Neural progenitor cell (in vitro differentiated cells): ENCODE measurements around the gene OPCML. TPM values are rescaled to one million over a fixed set of nuclear protein-coding genes. Genes with fewer than 3 reads are reported as not detected.
A peak's percentile ranks its signal among the peaks of the same experiment; 100 is the strongest.

ENCODE experiments used
- DNase-seq: peaks from one replicate; pipeline ENCODE4 v3.0.0-alpha.2; 2016; ENCODE audit warnings: low spot score
- H2AFZ ChIP-seq: fragments of 200-600 bp; sonication (generic); replicated peaks from 2 replicates; pipeline ENCODE4 v1.6.1; 2016; ENCODE audit warnings: antibody characterized with exemption
- H3F3A ChIP-seq: fragments of 200-600 bp; sonication (generic); 2 replicates; pipeline ENCODE4 v1.6.1; 2016; ENCODE audit warnings: antibody characterized with exemption, low read depth
- H3K27ac ChIP-seq: fragments of 200-600 bp; sonication (generic); 2 replicates; pipeline ENCODE4 v1.5.1; 2016; ENCODE audit warnings: mild to moderate bottlenecking
- H3K27me3 ChIP-seq: fragments of 200-600 bp; sonication (generic); 2 replicates; pipeline ENCODE4 v1.6.1; 2016; ENCODE audit warnings: mild to moderate bottlenecking, moderate library complexity
- H3K36me3 ChIP-seq: fragments of 200-600 bp; sonication (generic); 2 replicates; pipeline ENCODE4 v1.5.1; 2016
- H3K4me1 ChIP-seq: fragments of 200-600 bp; sonication (generic); 2 replicates; pipeline ENCODE4 v1.6.1; 2016; ENCODE audit warnings: mixed run types
- H3K4me2 ChIP-seq: fragments of 200-600 bp; sonication (generic); 2 replicates; pipeline ENCODE4 v1.6.1; 2016
- H3K4me3 ChIP-seq: fragments of 200-600 bp; sonication (generic); 2 replicates; pipeline ENCODE4 v1.5.1; 2016
- H3K79me2 ChIP-seq: fragments of 200-600 bp; sonication (generic); 2 replicates; pipeline ENCODE4 v1.6.1; 2016; ENCODE audit warnings: low read depth
- H3K9ac ChIP-seq: fragments of 200-600 bp; sonication (generic); 2 replicates; pipeline ENCODE4 v1.6.1; 2016
- H3K9me3 ChIP-seq: fragments of 200-600 bp; sonication (generic); 2 replicates; pipeline ENCODE4 v1.5.1; 2016; ENCODE audit warnings: low read depth
- H4K20me1 ChIP-seq: fragments of 200-600 bp; sonication (generic); 2 replicates; pipeline ENCODE4 v1.6.1; 2016; ENCODE audit warnings: low read depth
- H3K27ac Mint-ChIP-seq: 3 replicates; pipeline ENCODE4 v1.8.0; 2021; ENCODE audit warnings: mixed read lengths
- H3K27me3 Mint-ChIP-seq: 2 replicates; pipeline ENCODE4 v1.8.0; 2022; ENCODE audit warnings: low read depth, mild to moderate bottlenecking, inconsistent platforms, moderate library complexity, mixed read lengths; ENCODE audit not compliant: insufficient read depth
- H3K36me3 Mint-ChIP-seq: 3 replicates; pipeline ENCODE4 v1.8.0; 2021; ENCODE audit warnings: mixed read lengths
- H3K4me1 Mint-ChIP-seq: 3 replicates; pipeline ENCODE4 v1.8.0; 2021; ENCODE audit warnings: mixed read lengths
- H3K4me3 Mint-ChIP-seq: 3 replicates; pipeline ENCODE4 v1.8.0; 2021; ENCODE audit warnings: mild to moderate bottlenecking, moderate library complexity, mixed read lengths
- H3K9me3 Mint-ChIP-seq: 3 replicates; pipeline ENCODE4 v1.8.0; 2020; ENCODE audit warnings: mixed read lengths
- CTCF ChIP-seq: fragments of 200-600 bp; sonication (generic); IDR thresholded peaks from 2 replicates; pipeline ENCODE4 v1.5.1; 2017; ENCODE audit warnings: antibody characterized with exemption, mild to moderate bottlenecking
- EZH2 ChIP-seq: fragments of 200-600 bp; sonication (generic); IDR thresholded peaks from 2 replicates; pipeline ENCODE4 v1.6.1; 2017; ENCODE audit warnings: antibody characterized with exemption, mild to moderate bottlenecking, moderate library complexity
- EZH2phosphoT487 ChIP-seq: fragments of 200-600 bp; sonication (generic); IDR thresholded peaks from 2 replicates; pipeline ENCODE4 v1.6.1; 2017; ENCODE audit warnings: antibody characterized with exemption
- total RNA-seq: library from RNA; depleted of rRNA; stranded (reverse); fragments of >200 nt; gene quantifications from 2 replicates; pipeline ENCODE4 v1.2.3, GENCODE V29; 2015; ENCODE audit warnings: low replicate concordance

Gene OPCML
- total RNA-seq, 1 donor from 2014 or later = 0.02 TPM

- H4K20me1 ChIP-seq = no peaks in the 10 kb centered on the region
- no peak overlapping the region for H2AFZ ChIP-seq
- no peak overlapping the region for H3K4me2 ChIP-seq
- H3F3A ChIP-seq = no peaks in the 10 kb centered on the region
- no peak overlapping the region for H3K4me3 ChIP-seq
- Mint-ChIP-seq H3K4me3 (peak overlapping the region; percentile 44), H3K36me3 (peaks cover 2% of the 10 kb centered on the region), H3K9me3 (peaks cover 4% of the 10 kb centered on the region), H3K27ac (no peak overlapping the region), H3K27me3 (peaks cover 19% of the 10 kb centered on the region), H3K4me1 (peaks cover 21% of the 10 kb centered on the region)
- no peaks in the 10 kb centered on the region for H3K9me3 ChIP-seq
- peak; percentile 29 for DNase-seq
- H3K27ac ChIP-seq = no peak overlapping the region
- H3K36me3 ChIP-seq = no peaks in the 10 kb centered on the region
- no peak overlapping the region for H3K9ac ChIP-seq
- TF ChIP-seq EZH2phosphoT487 (no peak), CTCF (no peak), EZH2 (no peak)
- no peaks in the 10 kb centered on the region for H3K79me2 ChIP-seq
- no peaks in the 10 kb centered on the region for H3K4me1 ChIP-seq
- H3K27me3 ChIP-seq = no peaks in the 10 kb centered on the region
These were observed 926.3 kb downstream of the OPCML start for GRCh38 chr11:132605825-132606570.

- Histone ChIP-seq H3K9ac (no peak overlapping the region), H3K4me3 (no peak overlapping the region), H3K27me3 (no peaks in the 10 kb centered on the region), H4K20me1 (no peaks in the 10 kb centered on the region), H3K36me3 (no peaks in the 10 kb centered on the region), H2AFZ (no peak overlapping the region), H3K27ac (no peak overlapping the region), H3K9me3 (no peaks in the 10 kb centered on the region), H3K4me1 (no peaks in the 10 kb centered on the region), H3K79me2 (no peaks in the 10 kb centered on the region), H3F3A (no peaks in the 10 kb centered on the region), H3K4me2 (no peak overlapping the region)
- Mint-ChIP-seq H3K27me3 (peaks cover 15% of the 10 kb centered on the region), H3K27ac (no peak overlapping the region), H3K4me1 (peaks cover 16% of the 10 kb centered on the region), H3K36me3 (peaks cover 2% of the 10 kb centered on the region), H3K9me3 (peaks cover 4% of the 10 kb centered on the region), H3K4me3 (no peak overlapping the region)
- DNase-seq = no peak
- TF ChIP-seq EZH2 (no peak), EZH2phosphoT487 (no peak), CTCF (no peak)
These were observed 927.9 kb downstream of the OPCML start for GRCh38 chr11:132604431-132604830.

- Histone ChIP-seq H3K4me2 (no peak overlapping the region), H3K9ac (no peak overlapping the region), H3K79me2 (no peaks in the 10 kb centered on the region), H3K36me3 (no peaks in the 10 kb centered on the region), H3F3A (no peaks in the 10 kb centered on the region), H3K4me1 (no peaks in the 10 kb centered on the region), H3K4me3 (no peak overlapping the region), H2AFZ (no peak overlapping the region), H4K20me1 (no peaks in the 10 kb centered on the region), H3K27ac (no peak overlapping the region), H3K9me3 (no peaks in the 10 kb centered on the region), H3K27me3 (no peaks in the 10 kb centered on the region)
- peaks cover 4% of the 10 kb centered on the region for H3K9me3 Mint-ChIP-seq
- peaks cover 14% of the 10 kb centered on the region for H3K27me3 Mint-ChIP-seq
- H3K4me3 Mint-ChIP-seq = no peak overlapping the region
- no peak overlapping the region for H3K27ac Mint-ChIP-seq
- H3K36me3 Mint-ChIP-seq = peaks cover 2% of the 10 kb centered on the region
- DNase-seq = no peak
- peaks cover 14% of the 10 kb centered on the region for H3K4me1 Mint-ChIP-seq
- TF ChIP-seq EZH2 = no peak
- no peak for TF ChIP-seq EZH2phosphoT487
- no peak for TF ChIP-seq CTCF
These were observed 930.4 kb downstream of the OPCML start for GRCh38 chr11:132601875-132602274.
